Mesothelial cell of epicardium (in vitro differentiated cells): ENCODE results near the gene CYP2A7. TPM values are rescaled to one million over a fixed set of nuclear protein-coding genes. Genes with fewer than 3 reads are reported as not detected.
"Not testable (repeated sequence)": the region's sequence is repeated elsewhere in the genome, so short reads cannot be mapped to it uniquely, and the experiment has no call there.

Experiments
- DNase-seq, 2 experiments: peaks; one replicate each; pipeline ENCODE4 v3.0.0; 2021; ENCODE audit warnings: low spot score in 2 of 2; ENCODE audit not compliant: unreplicated experiment in 2 of 2
- H3K27ac Mint-ChIP-seq: 2 replicates; pipeline ENCODE4 v1.8.0; 2021; ENCODE audit warnings: mixed read lengths
- H3K27me3 Mint-ChIP-seq: 2 replicates; pipeline ENCODE4 v1.8.0; 2021; ENCODE audit warnings: low read depth, mixed read lengths
- H3K36me3 Mint-ChIP-seq: 2 replicates; pipeline ENCODE4 v1.8.0; 2021; ENCODE audit warnings: mixed read lengths
- H3K4me1 Mint-ChIP-seq: 2 replicates; pipeline ENCODE4 v1.8.0; 2021; ENCODE audit warnings: mixed read lengths
- H3K4me3 Mint-ChIP-seq: 2 replicates; pipeline ENCODE4 v1.8.0; 2021; ENCODE audit warnings: mild to moderate bottlenecking, moderate library complexity, mixed read lengths
- H3K9me3 Mint-ChIP-seq: 2 replicates; pipeline ENCODE4 v1.8.0; 2021; ENCODE audit warnings: mixed read lengths
- CTCF ChIP-seq: fragments of 200-600 bp; sonication (generic); IDR thresholded peaks from one replicate; pipeline ENCODE4 v1.5.0; 2021; ENCODE audit warnings: antibody characterized with exemption; ENCODE audit not compliant: unreplicated experiment
- total RNA-seq: library from RNA; stranded (reverse); gene quantifications from 3 replicates; pipeline ENCODE4 v1.2.1, GENCODE V29; 2021

The CYP2A7 gene
- total RNA-seq, 1 donor from 2014 or later = not detected

DNA sequence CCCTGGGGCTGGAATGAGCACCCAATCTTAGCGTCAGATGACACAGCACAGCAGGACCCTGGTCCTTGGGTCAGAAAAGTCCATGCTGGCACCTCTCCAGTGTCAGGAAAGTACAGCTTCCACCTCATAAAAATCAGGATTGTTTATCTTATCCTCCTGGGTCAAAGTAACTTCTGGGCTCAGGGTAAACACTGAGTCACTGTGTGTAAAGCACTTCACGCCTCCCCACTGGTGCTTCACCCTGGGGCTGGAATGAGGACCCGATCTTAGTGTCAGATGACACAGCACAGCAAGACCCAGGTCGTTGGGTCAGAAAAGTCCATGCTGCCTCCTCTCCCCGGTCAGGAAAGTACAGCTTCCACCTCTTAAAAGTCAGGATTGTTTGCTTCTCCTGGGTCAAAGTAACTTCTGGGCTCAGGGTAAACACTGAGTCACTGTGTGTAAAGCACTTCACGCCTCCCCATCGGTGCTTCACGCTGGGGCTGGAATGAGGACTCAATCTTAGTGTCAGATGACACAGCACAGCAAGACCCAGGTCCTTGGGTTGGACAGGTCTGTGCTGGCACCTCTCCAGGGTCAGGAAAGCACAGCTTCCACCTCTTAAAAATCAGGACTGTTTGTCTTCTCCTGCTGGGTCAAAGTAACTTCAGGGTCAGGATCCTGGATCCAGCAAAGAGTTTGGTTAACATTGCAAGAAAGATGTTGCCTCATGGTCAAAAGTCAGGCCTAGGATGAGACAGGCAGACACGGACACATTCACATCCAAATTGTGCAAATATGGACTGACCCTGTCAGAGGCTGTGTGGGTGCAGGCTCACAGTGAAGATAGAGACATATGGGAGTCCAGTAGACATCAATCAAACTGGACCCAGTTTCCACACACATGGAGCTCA is 39.2 kb upstream of the CYP2A7 start:
- Mint-ChIP-seq H3K27me3 (peaks cover 4% of the 10 kb centered on the region), H3K4me3 (no peak overlapping the region), H3K9me3 (peaks cover 27% of the 10 kb centered on the region), H3K36me3 (no peaks in the 10 kb centered on the region), H3K27ac (no peak overlapping the region), H3K4me1 (peaks cover 22% of the 10 kb centered on the region)
- TF ChIP-seq CTCF = no peak
- DNase-seq = no peak

DNA sequence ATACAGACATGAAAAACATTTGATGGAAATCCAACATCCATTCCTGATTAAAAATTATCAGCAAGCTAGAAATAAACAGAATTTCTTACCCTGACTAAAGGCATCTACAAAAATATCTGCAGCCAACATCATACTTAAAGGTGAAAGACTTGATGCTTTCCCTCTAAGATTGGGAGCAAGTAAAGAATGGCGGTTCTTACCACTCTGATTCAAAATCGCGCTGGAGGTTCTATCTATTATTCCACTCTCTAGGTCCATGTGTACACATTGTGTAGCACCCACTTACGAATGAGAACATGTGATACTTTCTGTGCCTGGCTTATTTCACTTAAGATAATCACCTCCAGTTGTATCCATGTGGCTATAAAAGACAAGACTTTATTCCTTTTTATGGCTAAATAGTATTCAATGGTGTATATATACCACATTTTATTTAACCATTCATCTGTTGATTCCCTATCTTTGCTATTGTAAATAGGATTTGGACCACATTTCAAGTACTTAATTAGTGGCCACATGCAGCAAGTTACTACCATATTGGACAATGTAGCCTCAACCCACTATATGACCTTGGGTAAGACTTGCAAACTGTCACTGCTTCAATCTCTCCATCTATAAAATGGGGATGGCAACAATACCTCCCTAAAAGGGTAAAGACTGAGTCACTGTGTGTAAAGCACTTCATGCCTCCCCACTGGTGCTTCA is 38.4 kb upstream of the CYP2A7 start:
- peaks cover 22% of the 10 kb centered on the region for H3K4me1 Mint-ChIP-seq
- peaks cover 31% of the 10 kb centered on the region for H3K9me3 Mint-ChIP-seq
- peaks cover 5% of the 10 kb centered on the region for H3K27me3 Mint-ChIP-seq
- H3K4me3 Mint-ChIP-seq = no peak overlapping the region
- no peak overlapping the region for H3K27ac Mint-ChIP-seq
- no peak for DNase-seq
- H3K36me3 Mint-ChIP-seq = no peaks in the 10 kb centered on the region
- no peak for TF ChIP-seq CTCF

DNA sequence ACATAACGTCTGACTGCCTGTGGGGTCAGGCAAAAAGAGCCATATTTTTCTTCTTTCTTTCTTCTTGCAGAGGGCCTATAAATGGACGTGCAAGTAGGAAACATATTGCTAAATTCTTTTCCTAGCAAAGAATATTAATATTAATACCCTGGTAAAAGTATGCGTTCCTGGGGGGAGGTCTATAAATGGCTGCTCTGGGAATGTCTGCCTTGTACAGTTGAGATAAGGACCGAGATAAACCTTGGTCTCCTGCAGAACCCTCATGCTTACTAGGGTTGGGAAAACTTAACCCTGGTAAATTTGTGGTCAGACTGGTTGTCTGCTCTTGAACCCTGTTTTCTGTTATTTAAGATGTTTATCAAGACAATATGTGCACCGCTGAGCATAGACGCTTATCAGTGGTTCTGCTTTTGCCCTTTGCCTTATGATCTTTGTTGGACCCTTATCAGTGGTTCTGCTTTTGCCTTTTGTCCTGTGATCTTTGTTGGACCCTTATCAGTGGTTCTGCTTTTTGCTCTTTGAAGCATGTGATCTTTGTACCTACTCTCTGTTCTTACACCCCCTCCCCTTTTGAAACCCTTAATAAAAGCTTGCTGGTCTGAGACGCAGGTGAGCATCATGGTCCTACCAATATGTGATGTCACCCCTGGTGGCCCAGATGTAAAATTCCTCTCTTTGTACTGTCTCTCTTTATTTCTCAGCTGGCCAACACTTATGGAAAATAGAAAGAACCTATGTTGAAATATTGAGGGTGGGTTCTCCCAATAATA is 37.7 kb upstream of the CYP2A7 start:
- H3K27me3 Mint-ChIP-seq = peaks cover 12% of the 10 kb centered on the region
- H3K9me3 Mint-ChIP-seq = peaks cover 32% of the 10 kb centered on the region
- H3K4me3 Mint-ChIP-seq, H3K27ac Mint-ChIP-seq, H3K36me3 Mint-ChIP-seq, DNase-seq: not testable (repeated sequence)
- H3K4me1 Mint-ChIP-seq = peaks cover 22% of the 10 kb centered on the region

- peaks cover 39% of the 10 kb centered on the region for H3K9me3 Mint-ChIP-seq
- H3K36me3 Mint-ChIP-seq, DNase-seq, H3K4me3 Mint-ChIP-seq, H3K27ac Mint-ChIP-seq: not testable (repeated sequence)
- peaks cover 19% of the 10 kb centered on the region for H3K4me1 Mint-ChIP-seq
- H3K27me3 Mint-ChIP-seq = peaks cover 16% of the 10 kb centered on the region
Measured at GRCh38 chr19:40918303-40918702, 36.3 kb upstream of the CYP2A7 start.

- peaks cover 40% of the 10 kb centered on the region for H3K27me3 Mint-ChIP-seq
- H3K4me1 Mint-ChIP-seq = no peaks in the 10 kb centered on the region
- H3K9me3 Mint-ChIP-seq = peaks cover 18% of the 10 kb centered on the region
- DNase-seq = no peak
- no peak overlapping the region for H3K4me3 Mint-ChIP-seq
- H3K27ac Mint-ChIP-seq = no peak overlapping the region
- H3K36me3 Mint-ChIP-seq = no peaks in the 10 kb centered on the region
- no peak for TF ChIP-seq CTCF
Measured at GRCh38 chr19:40908976-40909375, 26.9 kb upstream of the CYP2A7 start.

DNA sequence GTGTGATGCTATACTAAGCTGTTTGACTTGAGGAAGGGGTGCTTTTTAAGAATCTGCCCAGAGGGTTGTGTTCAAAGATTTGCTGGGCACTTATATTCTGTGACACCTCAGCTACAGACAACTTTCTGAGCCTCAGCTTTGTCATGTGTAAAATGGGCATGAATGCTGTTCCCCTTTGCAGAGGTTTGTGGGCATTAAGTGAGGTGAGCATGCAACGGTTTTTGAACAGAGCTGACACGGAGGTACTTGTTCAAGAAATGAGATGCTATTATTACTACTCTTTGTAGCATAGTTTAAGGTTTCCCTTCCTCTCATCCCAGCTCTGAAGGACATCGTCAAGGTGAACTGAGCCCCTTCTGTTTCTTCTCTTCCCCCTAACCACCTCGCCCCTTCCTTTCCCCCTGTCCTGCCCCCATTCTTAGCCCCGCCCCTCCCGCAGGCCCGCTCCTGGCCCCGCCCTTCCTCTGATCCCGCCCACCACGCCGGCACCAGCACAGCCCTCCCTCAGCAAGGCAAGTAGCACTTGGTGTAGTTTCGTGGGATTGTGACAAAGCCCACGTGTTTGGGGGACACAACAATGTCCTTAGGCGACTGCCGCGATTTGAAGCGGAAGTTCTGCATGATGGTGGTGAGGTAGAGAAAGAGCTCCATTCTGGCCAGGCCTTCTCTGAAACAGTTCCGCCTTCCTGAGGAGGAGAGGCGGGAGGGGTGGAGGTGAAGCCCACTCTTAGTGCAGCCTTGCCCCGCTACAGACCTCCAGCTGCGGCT is 26.1 kb upstream of the CYP2A7 start:
- peaks cover 38% of the 10 kb centered on the region for H3K27me3 Mint-ChIP-seq
- H3K36me3 Mint-ChIP-seq = no peaks in the 10 kb centered on the region
- no peak overlapping the region for H3K27ac Mint-ChIP-seq
- no peak for DNase-seq
- no peak for TF ChIP-seq CTCF
- no peak overlapping the region for H3K4me3 Mint-ChIP-seq
- peaks cover 11% of the 10 kb centered on the region for H3K9me3 Mint-ChIP-seq
- H3K4me1 Mint-ChIP-seq = no peaks in the 10 kb centered on the region
